Activated CD8-positive, alpha-beta T cell treated with anti-CD3 and anti-CD28 coated beads for 36 hours (primary cell): Measurements from ENCODE around the gene PLPPR4. TPM values are rescaled to one million over a fixed set of nuclear protein-coding genes. Genes with fewer than 3 reads are reported as not detected.

Source experiments
- ATAC-seq: fragments of 200-7000 bp; cut with Tn5 transposase; one replicate; pipeline ENCODE4 v1.10.0; 2021; ENCODE audit warnings: mild to moderate bottlenecking, moderate library complexity
- CTCF ChIA-PET: fragments of 350-600 bp; sonication (Branson Sonifier 250); formaldehyde crosslinking; loops from one replicate; lab custom pipeline; 2021; ENCODE audit warnings: antibody characterized with exemption; lab: Charles Lee
- POLR2A ChIA-PET: fragments of 350-600 bp; sonication (Branson Sonifier 250); formaldehyde crosslinking; loops from one replicate; lab custom pipeline; 2021; ENCODE audit warnings: antibody characterized with exemption; lab: Charles Lee
- DNase-seq: peaks from one replicate; pipeline ENCODE4 v3.0.0-alpha.2; 2020
- H3K27ac Mint-ChIP-seq: one replicate; pipeline ENCODE4 v1.8.0; 2021; ENCODE audit warnings: mild to moderate bottlenecking, mixed read lengths
- H3K27me3 Mint-ChIP-seq: one replicate; pipeline ENCODE4 v1.8.0; 2021; ENCODE audit warnings: mixed read lengths
- H3K36me3 Mint-ChIP-seq: one replicate; pipeline ENCODE4 v1.8.0; 2021; ENCODE audit warnings: low read depth, mixed read lengths
- H3K4me1 Mint-ChIP-seq: one replicate; pipeline ENCODE4 v1.8.0; 2021; ENCODE audit warnings: low read depth, mixed read lengths
- H3K4me3 Mint-ChIP-seq: one replicate; pipeline ENCODE4 v1.8.0; 2021; ENCODE audit warnings: mild to moderate bottlenecking, moderate library complexity, mixed read lengths
- H3K9me3 Mint-ChIP-seq: one replicate; pipeline ENCODE4 v1.8.0; 2021; ENCODE audit warnings: mixed read lengths
- CTCF ChIP-seq: fragments of 200-600 bp; IDR thresholded peaks from one replicate; pipeline ENCODE4 v1.8.0; 2022; ENCODE audit warnings: antibody characterized with exemption, mild to moderate bottlenecking
- intact Hi-C: fragments of 100-400 bp; cut with micrococcal nuclease; formaldehyde crosslinking; loops from one replicate; pipeline ENCODE4 v1.10.0; 2022
- total RNA-seq, 2 experiments: library from RNA; stranded (reverse); gene quantifications; one replicate each; pipeline ENCODE4 v1.2.3, GENCODE V29; 2021

PLPPR4 gene
- total RNA-seq, 2 experiments from 2014 or later, result not detected

GRCh38 chr1:99232172-99232571 lies 32.1 kb upstream of the PLPPR4 start:
- no peak for TF ChIP-seq CTCF
- H3K36me3 Mint-ChIP-seq, result no peaks in the 10 kb centered on the region
- no peaks in the 10 kb centered on the region for H3K9me3 Mint-ChIP-seq
- ATAC-seq (no peak), DNase-seq (no peak)
- H3K4me1 Mint-ChIP-seq, result no peaks in the 10 kb centered on the region
- POLR2A ChIA-PET, result interaction anchor here (0.6 kb wide), 1 partner anchor 25 kb away, joined by 4 read pairs; no protein-coding TSS in a partner anchor
- H3K27ac Mint-ChIP-seq, result no peak overlapping the region
- no peaks in the 10 kb centered on the region for H3K27me3 Mint-ChIP-seq
- H3K4me3 Mint-ChIP-seq, result no peak overlapping the region
- CTCF ChIA-PET, result no interaction called here
- intact Hi-C loops, result no loop called here

DNA sequence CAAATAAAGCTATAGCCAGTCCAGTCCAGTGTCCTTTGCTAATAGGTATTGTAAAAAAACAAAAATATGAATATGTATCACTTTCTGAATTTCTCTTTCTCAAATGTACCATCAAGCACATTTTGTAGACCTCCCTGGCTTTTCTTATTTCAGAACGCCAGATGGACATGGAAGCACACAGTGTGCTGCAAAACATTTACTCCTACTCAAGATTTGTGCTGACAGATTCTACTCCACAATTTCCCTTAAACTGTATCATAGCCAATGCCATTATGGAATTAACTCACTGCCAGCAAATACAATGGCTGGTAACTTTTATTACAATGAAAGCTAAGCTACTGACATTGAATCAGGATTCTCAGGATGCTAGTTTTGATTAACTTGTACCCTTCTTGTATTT lies 30.8 kb upstream of the PLPPR4 start:
- Mint-ChIP-seq H3K27ac (no peak overlapping the region), H3K4me3 (no peak overlapping the region), H3K27me3 (no peaks in the 10 kb centered on the region), H3K9me3 (no peaks in the 10 kb centered on the region), H3K36me3 (no peaks in the 10 kb centered on the region), H3K4me1 (no peaks in the 10 kb centered on the region)
- no peak for TF ChIP-seq CTCF
- ATAC-seq (no peak), DNase-seq (no peak)
- ChIA-PET CTCF (no interaction called here), POLR2A (no interaction called here)
- intact Hi-C loops, result no loop called here

- POLR2A ChIA-PET, result no interaction called here
Measured at GRCh38 chr1:99236756-99237155, 27.5 kb upstream of the PLPPR4 start.

GRCh38 chr1:99239690-99240089 lies 24.6 kb upstream of the PLPPR4 start:
- Mint-ChIP-seq H3K4me3 (no peak overlapping the region), H3K9me3 (no peaks in the 10 kb centered on the region), H3K27ac (no peak overlapping the region), H3K36me3 (no peaks in the 10 kb centered on the region), H3K27me3 (no peaks in the 10 kb centered on the region), H3K4me1 (no peaks in the 10 kb centered on the region)
- POLR2A ChIA-PET, result no interaction called here
- CTCF ChIA-PET, result no interaction called here
- no peak for TF ChIP-seq CTCF
- no peak for ATAC-seq
- no peak for DNase-seq
- intact Hi-C loops, result no loop called here

More at GRCh38 chr1:99236756-99237155, 27.5 kb upstream of the PLPPR4 start:
- DNase-seq (no peak), ATAC-seq (no peak)
- no peaks in the 10 kb centered on the region for H3K9me3 Mint-ChIP-seq
- intact Hi-C loops, result no loop called here
- no peaks in the 10 kb centered on the region for H3K36me3 Mint-ChIP-seq
- no peak for TF ChIP-seq CTCF
- CTCF ChIA-PET, result no interaction called here
- H3K4me3 Mint-ChIP-seq, result no peak overlapping the region
- no peak overlapping the region for H3K27ac Mint-ChIP-seq
- no peaks in the 10 kb centered on the region for H3K27me3 Mint-ChIP-seq
- H3K4me1 Mint-ChIP-seq, result no peaks in the 10 kb centered on the region

DNA sequence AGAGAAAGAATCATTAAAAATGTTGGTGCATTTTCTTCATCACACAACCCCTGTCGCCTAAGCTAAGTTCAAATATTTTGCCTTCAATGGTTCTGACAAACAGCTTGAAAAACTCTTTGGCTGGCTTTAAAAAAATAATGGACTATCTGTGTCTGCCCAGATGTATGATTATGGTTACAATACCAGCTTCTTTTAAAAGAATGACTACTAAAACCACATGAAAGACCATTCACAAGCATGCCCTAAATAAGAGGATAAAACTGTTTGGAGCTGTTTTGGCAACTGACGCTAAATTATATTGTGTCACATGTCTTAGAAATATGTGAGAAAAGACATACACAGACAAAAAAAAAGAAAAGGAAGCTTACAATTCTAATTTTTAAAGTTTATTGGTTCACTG lies 23.7 kb upstream of the PLPPR4 start:
- no peak overlapping the region for H3K27ac Mint-ChIP-seq
- H3K36me3 Mint-ChIP-seq, result no peaks in the 10 kb centered on the region
- no peaks in the 10 kb centered on the region for H3K4me1 Mint-ChIP-seq
- no peaks in the 10 kb centered on the region for H3K9me3 Mint-ChIP-seq
- ChIA-PET CTCF (interaction anchor here (0.8 kb wide), 1 partner anchor 23 kb away, joined by 3 read pairs; no protein-coding TSS in a partner anchor), POLR2A (no interaction called here)
- no peaks in the 10 kb centered on the region for H3K27me3 Mint-ChIP-seq
- DNase-seq (no peak), ATAC-seq (no peak)
- no peak overlapping the region for H3K4me3 Mint-ChIP-seq
- intact Hi-C loops, result no loop called here
- no peak for TF ChIP-seq CTCF
